HepG2 (cell line): ENCODE measurements around the gene KLHDC2. TPM values are rescaled to one million over a fixed set of nuclear protein-coding genes. Genes with fewer than 3 reads are reported as not detected.

Source experiments
- ATM ChIP-seq: fragments of 450-650 bp; IDR thresholded peaks from 2 replicates; pipeline ENCODE4 v1.7.1; 2017; ENCODE audit warnings: mild to moderate bottlenecking, borderline replicate concordance
- BORCS8-MEF2B ChIP-seq: sonication (generic); formaldehyde crosslinking; IDR thresholded peaks from 2 replicates; pipeline ENCODE4 v1.8.0; 2022; ENCODE audit warnings: mild to moderate bottlenecking, missing genetic modification reagents
- CC2D1A ChIP-seq: sonication (generic); formaldehyde crosslinking; IDR thresholded peaks from 2 replicates; pipeline ENCODE4 v1.8.1; 2023; ENCODE audit warnings: mild to moderate bottlenecking, missing genetic modification reagents
- EP300 ChIP-seq, 3 experiments: sonication (generic) in 1 of 3; formaldehyde crosslinking in 1 of 3; IDR thresholded peaks; 2 replicates each; pipeline versions ENCODE4 v1.5.1 to v1.6.1; 2011 to 2020; ENCODE audit warnings: low read depth in 2 of 3, low read length in 2 of 3, borderline replicate concordance in 1 of 3, improper control_type of control experiment in 1 of 3, mild to moderate bottlenecking in 1 of 3, missing genetic modification reagents in 1 of 3, moderate library complexity in 1 of 3
- GPN1 ChIP-seq: sonication (generic); formaldehyde crosslinking; IDR thresholded peaks from 2 replicates; pipeline ENCODE4 v1.5.1; 2020; ENCODE audit warnings: missing genetic modification reagents, borderline replicate concordance
- GTF2F1 ChIP-seq: fragments of 150-350 bp; IDR thresholded peaks from 2 replicates; pipeline ENCODE4 v1.6.1; 2014; ENCODE audit warnings: low read length
- JDP2 ChIP-seq: sonication (generic); formaldehyde crosslinking; IDR thresholded peaks from 2 replicates; pipeline ENCODE4 v1.8.1; 2022; ENCODE audit warnings: missing genetic modification reagents, borderline replicate concordance
- JUN ChIP-seq: sonication (generic); formaldehyde crosslinking; IDR thresholded peaks from 2 replicates; pipeline ENCODE4 v1.4.0; 2020; ENCODE audit warnings: mild to moderate bottlenecking, missing genetic modification reagents
- MAFF ChIP-seq: IDR thresholded peaks from 2 replicates; pipeline ENCODE4 v1.6.1; 2011; ENCODE audit warnings: low read depth, low read length, improper control_type of control experiment
- MIXL1 ChIP-seq: IDR thresholded peaks from 2 replicates; pipeline ENCODE4 v1.6.1; 2016
- PAX8 ChIP-seq: sonication (generic); formaldehyde crosslinking; IDR thresholded peaks from 2 replicates; pipeline ENCODE4 v1.8.0; 2022; ENCODE audit warnings: mild to moderate bottlenecking, missing genetic modification reagents, borderline replicate concordance
- RCOR2 ChIP-seq: IDR thresholded peaks from 2 replicates; pipeline ENCODE4 v1.6.1; 2016; ENCODE audit warnings: missing biosample characterization, missing genetic modification reagents
- SYNCRIP ChIP-seq: fragments of 200-400 bp; formaldehyde crosslinking; IDR thresholded peaks from 2 replicates; pipeline ENCODE4 v1.6.1; 2018; ENCODE audit warnings: mild to moderate bottlenecking, low read depth, low read length; ENCODE audit not compliant: insufficient read depth
- TCF12 ChIP-seq, 2 experiments: fragments of 450-650 bp in 1 of 2; sonication (generic) in 1 of 2; formaldehyde crosslinking in 1 of 2; IDR thresholded peaks; 2 replicates each; pipeline versions ENCODE4 v1.6.1 to v1.8.0; 2017 to 2022; ENCODE audit warnings: antibody characterized with exemption in 1 of 2, mild to moderate bottlenecking in 1 of 2, missing genetic modification reagents in 1 of 2, moderate library complexity in 1 of 2
- TEAD2 ChIP-seq: sonication (generic); formaldehyde crosslinking; IDR thresholded peaks from 2 replicates; pipeline ENCODE4 v1.9.0; 2021; ENCODE audit warnings: missing genetic modification reagents
- THYN1 ChIP-seq: sonication (generic); formaldehyde crosslinking; IDR thresholded peaks from 2 replicates; pipeline ENCODE4 v1.8.1; 2023; ENCODE audit warnings: low read depth, mild to moderate bottlenecking, moderate library complexity, missing genetic modification reagents, borderline replicate concordance
- ZBTB42 ChIP-seq: sonication (generic); formaldehyde crosslinking; IDR thresholded peaks from 2 replicates; pipeline ENCODE4 v1.5.0; 2020; ENCODE audit warnings: mild to moderate bottlenecking, missing genetic modification reagents
- ZBTB7B ChIP-seq: sonication (generic); formaldehyde crosslinking; IDR thresholded peaks from 2 replicates; pipeline ENCODE4 v1.4.0; 2020; ENCODE audit warnings: missing genetic modification reagents
- ZBTB8A ChIP-seq: sonication (generic); formaldehyde crosslinking; IDR thresholded peaks from 2 replicates; pipeline ENCODE4 v1.4.0; 2020; ENCODE audit warnings: mild to moderate bottlenecking, low read depth, missing genetic modification reagents, borderline replicate concordance
- ZFAT ChIP-seq: sonication (generic); formaldehyde crosslinking; conservative IDR thresholded peaks from 2 replicates; pipeline ENCODE4 v1.8.1; 2023; ENCODE audit warnings: missing genetic modification reagents, inconsistent platforms
- ZFP36L2 ChIP-seq: sonication (generic); formaldehyde crosslinking; IDR thresholded peaks from 2 replicates; pipeline ENCODE4 v1.4.0; 2020; ENCODE audit warnings: missing genetic modification reagents
- ZNF256 ChIP-seq: sonication (generic); formaldehyde crosslinking; conservative IDR thresholded peaks from 2 replicates; pipeline ENCODE4 v1.4.0; 2020; ENCODE audit warnings: missing genetic modification reagents
- ZNF558 ChIP-seq: sonication (generic); formaldehyde crosslinking; IDR thresholded peaks from 2 replicates; pipeline ENCODE4 v1.9.0; 2022; ENCODE audit warnings: mild to moderate bottlenecking, missing genetic modification reagents, borderline replicate concordance
- polyA plus RNA-seq, 8 experiments: library from polyadenylated mRNA; depleted of rRNA in 3 of 8; stranded (reverse) in 7 of 8; unstranded in 1 of 8; fragments of >200 nt; fragmentation: Illumina TruSeq in 4 of 8; extraction: Trizol in 4 of 8; gene quantifications; 2 replicates each; pipeline versions ENCODE4 v1.2.1 to v1.2.3, GENCODE V29; 2011 to 2016; ENCODE audit warnings: low read depth in 4 of 8, missing spikeins in 1 of 8, mixed read lengths in 1 of 8; ENCODE audit not compliant: insufficient read depth in 1 of 8
- total RNA-seq, 5 experiments: library from RNA; depleted of rRNA; stranded (reverse); fragments of >200 nt; fragmentation: Illumina TruSeq; extraction: Trizol; gene quantifications; 2 replicates each; pipeline ENCODE4 v1.2.3, GENCODE V29; 2016; ENCODE audit warnings: low read depth in 1 of 5
- TF ChIP-seq, protein P1 (sequence below): sonication (generic); formaldehyde crosslinking; IDR thresholded peaks from 2 replicates; pipeline ENCODE4 v1.5.1; 2020; ENCODE audit warnings: missing genetic modification reagents, mild to moderate bottlenecking, borderline replicate concordance
- TF ChIP-seq, protein P2 (sequence below): sonication (generic); formaldehyde crosslinking; IDR thresholded peaks from 2 replicates; pipeline ENCODE4 v1.5.0; 2020; ENCODE audit warnings: mild to moderate bottlenecking, missing genetic modification reagents
- TF ChIP-seq, protein P3 (sequence below): sonication (generic); formaldehyde crosslinking; conservative IDR thresholded peaks from 2 replicates; pipeline ENCODE4 v1.5.0; 2020; ENCODE audit warnings: missing genetic modification reagents

KLHDC2 gene
- total and polyA plus RNA-seq, 2 of the 13 experiments (the other 11 are each of a cell fraction or from before 2014, with no cell fraction given) = 95.5 to 170 TPM

DNA sequence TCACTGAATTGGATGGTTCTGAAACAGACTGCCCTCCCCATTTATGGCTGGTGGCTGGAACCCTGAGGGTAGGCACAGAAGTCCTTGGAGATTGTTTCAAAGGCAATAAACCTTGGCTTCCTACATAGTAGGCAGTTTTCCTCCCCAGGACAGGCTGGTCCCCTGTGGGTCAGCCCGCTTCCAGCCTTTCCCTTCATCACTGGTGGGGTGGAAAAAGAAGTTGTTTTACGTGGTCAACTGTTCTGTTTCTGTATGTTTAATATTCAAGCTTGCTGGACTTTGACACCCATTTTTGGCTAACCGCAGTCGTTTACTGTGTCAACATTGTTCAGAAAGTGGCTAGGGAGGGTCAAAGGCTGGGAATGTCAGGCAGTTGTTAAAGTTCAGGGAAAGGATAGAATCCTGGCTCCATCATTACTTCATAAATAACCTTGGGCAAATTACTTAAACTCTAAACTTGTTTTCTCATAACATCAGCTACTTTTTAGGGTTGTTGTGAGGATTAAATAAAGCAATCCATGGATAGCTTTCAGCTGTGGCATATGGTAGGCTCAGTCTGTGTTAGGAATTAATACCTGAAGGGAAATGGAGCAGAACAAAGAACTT lies 2.4 kb downstream of the KLHDC2 start (continued):
- TF ChIP-seq ZFAT (CRISPR knock-in tag) (no peak), EP300 (IDR thresholded peaks at IDR 0.05; ENCODE audit: low read depth in 2 of 2, low read length in 2 of 2) (peak; percentile 51 to 93; a peak in 3 of 4 replicates), EP300 (CRISPR knock-in tag; IDR thresholded peaks at IDR 0.05; ENCODE audit: borderline replicate concordance) (peak; percentile 80), MAFF (0 out of 2 replicates have a peak, but pooled peaks have one; percentile 21), MIXL1 (peak; percentile 88), ZBTB8A (CRISPR knock-in tag) (no peak), GTF2F1 (no peak), TCF12 (IDR thresholded peaks at IDR 0.05) (no peak), TCF12 (CRISPR knock-in tag; IDR thresholded peaks at IDR 0.05) (no peak), ZBTB42 (CRISPR knock-in tag) (no peak), ZFP36L2 (CRISPR knock-in tag) (no peak), BORCS8-MEF2B (CRISPR knock-in tag) (no peak), THYN1 (CRISPR knock-in tag) (no peak), ZNF256 (CRISPR knock-in tag) (no peak), SYNCRIP (no peak), TEAD2 (CRISPR knock-in tag) (no peak), CC2D1A (CRISPR knock-in tag) (no peak), GPN1 (CRISPR knock-in tag) (no peak), JDP2 (no peak), PAX8 (CRISPR knock-in tag) (no peak), RCOR2 (CRISPR knock-in tag) (peak; percentile 37; the same call in 1 of the 2 replicates), ZNF558 (CRISPR knock-in tag) (no peak), ZBTB7B (CRISPR knock-in tag) (peak; percentile 66; the same call in 1 of the 2 replicates), ATM (no peak), JUN (no peak)
- TF ChIP-seq, protein P1, sequence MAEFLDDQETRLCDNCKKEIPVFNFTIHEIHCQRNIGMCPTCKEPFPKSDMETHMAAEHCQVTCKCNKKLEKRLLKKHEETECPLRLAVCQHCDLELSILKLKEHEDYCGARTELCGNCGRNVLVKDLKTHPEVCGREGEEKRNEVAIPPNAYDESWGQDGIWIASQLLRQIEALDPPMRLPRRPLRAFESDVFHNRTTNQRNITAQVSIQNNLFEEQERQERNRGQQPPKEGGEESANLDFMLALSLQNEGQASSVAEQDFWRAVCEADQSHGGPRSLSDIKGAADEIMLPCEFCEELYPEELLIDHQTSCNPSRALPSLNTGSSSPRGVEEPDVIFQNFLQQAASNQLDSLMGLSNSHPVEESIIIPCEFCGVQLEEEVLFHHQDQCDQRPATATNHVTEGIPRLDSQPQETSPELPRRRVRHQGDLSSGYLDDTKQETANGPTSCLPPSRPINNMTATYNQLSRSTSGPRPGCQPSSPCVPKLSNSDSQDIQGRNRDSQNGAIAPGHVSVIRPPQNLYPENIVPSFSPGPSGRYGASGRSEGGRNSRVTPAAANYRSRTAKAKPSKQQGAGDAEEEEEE (CRISPR knock-in tag) = no peak; the same call in 1 of the 2 replicates
- TF ChIP-seq, protein P2, sequence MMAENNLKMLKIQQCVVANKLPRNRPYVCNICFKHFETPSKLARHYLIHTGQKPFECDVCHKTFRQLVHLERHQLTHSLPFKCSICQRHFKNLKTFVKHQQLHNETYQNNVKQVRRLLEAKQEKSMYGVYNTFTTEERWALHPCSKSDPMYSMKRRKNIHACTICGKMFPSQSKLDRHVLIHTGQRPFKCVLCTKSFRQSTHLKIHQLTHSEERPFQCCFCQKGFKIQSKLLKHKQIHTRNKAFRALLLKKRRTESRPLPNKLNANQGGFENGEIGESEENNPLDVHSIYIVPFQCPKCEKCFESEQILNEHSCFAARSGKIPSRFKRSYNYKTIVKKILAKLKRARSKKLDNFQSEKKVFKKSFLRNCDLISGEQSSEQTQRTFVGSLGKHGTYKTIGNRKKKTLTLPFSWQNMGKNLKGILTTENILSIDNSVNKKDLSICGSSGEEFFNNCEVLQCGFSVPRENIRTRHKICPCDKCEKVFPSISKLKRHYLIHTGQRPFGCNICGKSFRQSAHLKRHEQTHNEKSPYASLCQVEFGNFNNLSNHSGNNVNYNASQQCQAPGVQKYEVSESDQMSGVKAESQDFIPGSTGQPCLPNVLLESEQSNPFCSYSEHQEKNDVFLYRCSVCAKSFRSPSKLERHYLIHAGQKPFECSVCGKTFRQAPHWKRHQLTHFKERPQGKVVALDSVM = no peak
- TF ChIP-seq, protein P3, sequence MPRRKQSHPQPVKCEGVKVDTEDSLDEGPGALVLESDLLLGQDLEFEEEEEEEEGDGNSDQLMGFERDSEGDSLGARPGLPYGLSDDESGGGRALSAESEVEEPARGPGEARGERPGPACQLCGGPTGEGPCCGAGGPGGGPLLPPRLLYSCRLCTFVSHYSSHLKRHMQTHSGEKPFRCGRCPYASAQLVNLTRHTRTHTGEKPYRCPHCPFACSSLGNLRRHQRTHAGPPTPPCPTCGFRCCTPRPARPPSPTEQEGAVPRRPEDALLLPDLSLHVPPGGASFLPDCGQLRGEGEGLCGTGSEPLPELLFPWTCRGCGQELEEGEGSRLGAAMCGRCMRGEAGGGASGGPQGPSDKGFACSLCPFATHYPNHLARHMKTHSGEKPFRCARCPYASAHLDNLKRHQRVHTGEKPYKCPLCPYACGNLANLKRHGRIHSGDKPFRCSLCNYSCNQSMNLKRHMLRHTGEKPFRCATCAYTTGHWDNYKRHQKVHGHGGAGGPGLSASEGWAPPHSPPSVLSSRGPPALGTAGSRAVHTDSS (CRISPR knock-in tag) = no peak
